Measurements from ENCODE around the gene CHI3L1.

The CHI3L1 gene

DNA sequence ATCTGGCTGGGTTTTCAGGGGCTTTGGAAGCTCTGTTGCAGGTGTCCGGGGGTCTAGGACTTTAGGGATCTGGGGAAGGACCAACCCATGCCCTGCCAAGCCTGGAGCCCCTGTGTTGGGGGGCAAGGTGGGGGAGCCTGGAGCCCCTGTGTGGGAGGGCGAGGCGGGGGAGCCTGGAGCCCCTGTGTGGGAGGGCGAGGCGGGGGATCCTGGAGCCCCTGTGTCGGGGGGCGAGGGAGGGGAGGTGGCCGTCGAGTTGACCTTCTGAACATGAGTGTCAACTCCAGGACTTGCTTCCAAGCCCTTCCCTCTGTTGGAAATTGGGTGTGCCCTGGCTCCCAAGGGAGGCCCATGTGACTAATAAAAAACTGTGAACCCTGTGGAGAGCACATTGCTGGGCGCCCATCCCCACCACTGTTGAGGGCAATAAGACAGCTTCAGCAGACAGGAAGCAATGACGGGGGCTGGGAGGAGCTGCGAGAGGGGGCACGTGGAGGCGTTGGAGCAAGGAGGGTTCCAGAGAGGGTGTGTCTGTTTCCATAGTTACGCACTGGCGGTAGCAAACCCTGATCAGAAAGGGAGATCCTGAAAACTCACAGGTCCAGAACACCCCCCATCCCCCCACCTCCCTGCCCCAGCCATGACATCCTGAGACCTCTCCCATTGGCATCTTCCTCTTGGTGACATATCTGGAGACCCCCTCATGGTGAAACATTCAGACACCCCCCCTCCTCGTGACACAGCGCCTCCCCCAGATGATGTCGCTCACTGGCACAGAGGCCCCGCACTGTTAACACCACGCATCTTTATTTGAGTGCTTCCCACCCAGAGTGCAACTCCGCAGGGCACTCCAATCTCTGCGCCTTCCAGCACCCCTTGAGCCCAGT, 19.2 kb downstream of the CHI3L1 start:
- no peak for DNase-seq

DNA sequence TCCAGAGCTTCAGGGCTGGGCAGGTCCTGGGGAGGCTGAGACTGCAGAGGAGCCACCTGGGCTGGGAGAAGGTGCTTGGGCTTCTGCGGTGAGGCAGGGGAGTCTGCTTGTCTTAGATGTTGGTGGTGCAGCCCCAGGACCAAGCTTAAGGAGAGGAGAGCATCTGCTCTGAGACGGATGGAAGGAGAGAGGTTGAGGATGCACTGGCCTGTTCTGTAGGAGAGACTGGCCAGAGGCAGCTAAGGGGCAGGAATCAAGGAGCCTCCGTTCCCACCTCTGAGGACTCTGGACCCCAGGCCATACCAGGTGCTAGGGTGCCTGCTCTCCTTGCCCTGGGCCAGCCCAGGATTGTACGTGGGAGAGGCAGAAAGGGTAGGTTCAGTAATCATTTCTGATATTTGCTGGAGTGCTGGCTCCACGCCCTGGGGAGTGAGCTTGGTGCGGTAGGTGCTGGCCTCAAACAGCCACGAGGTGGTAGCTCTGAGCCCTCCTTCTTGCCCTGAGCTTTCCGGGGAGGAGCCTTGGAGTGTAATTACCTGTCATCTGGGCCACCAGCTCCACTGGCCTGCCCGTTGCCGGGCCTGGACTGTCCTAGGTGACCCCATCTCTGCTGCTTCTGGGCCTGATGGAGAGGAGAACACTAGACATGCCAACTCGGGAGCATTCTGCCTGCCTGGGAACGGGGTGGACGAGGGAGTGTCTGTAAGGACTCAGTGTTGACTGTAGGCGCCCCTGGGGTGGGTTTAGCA, 20.1 kb downstream of the CHI3L1 start:
- no peak for DNase-seq

DNA sequence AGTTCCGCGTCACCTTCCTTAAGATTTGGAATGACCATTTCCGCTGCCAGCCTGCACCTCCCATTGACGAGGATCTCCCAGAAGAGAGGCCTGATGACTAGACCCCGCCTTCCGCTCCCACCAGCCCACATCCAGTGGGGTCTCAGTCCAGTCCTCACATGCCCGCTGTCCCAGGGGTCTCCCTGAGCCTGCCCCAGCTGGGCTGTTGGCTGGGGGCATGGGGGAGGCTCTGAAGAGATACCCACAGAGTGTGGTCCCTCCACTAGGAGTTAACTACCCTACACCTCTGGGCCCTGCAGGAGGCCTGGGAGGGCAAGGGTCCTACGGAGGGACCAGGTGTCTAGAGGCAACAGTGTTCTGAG, 20.7 kb downstream of the CHI3L1 start:
- DNase-seq, result no peak

DNA sequence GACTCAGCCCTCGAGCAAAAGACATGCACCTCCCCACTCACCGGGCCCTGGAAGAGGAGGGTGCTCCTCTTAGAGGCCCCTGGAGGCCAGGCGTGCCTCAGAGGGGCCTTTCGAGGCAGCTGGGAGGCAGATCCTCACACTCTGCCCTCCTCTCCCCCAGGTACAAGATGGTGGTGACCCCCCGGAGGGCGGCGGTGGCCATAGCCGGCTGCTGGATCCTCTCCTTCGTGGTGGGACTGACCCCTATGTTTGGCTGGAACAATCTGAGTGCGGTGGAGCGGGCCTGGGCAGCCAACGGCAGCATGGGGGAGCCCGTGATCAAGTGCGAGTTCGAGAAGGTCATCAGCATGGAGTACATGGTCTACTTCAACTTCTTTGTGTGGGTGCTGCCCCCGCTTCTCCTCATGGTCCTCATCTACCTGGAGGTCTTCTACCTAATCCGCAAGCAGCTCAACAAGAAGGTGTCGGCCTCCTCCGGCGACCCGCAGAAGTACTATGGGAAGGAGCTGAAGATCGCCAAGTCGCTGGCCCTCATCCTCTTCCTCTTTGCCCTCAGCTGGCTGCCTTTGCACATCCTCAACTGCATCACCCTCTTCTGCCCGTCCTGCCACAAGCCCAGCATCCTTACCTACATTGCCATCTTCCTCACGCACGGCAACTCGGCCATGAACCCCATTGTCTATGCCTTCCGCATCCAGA, 21.3 kb downstream of the CHI3L1 start:
- no peak for DNase-seq

GRCh38 chr1:203163891-203164635, 22.4 kb downstream of the CHI3L1 start:
- no peak for DNase-seq

- DNase-seq, result no peak
These were observed 24.1 kb downstream of the CHI3L1 start for GRCh38 chr1:203162403-203162802.

DNA sequence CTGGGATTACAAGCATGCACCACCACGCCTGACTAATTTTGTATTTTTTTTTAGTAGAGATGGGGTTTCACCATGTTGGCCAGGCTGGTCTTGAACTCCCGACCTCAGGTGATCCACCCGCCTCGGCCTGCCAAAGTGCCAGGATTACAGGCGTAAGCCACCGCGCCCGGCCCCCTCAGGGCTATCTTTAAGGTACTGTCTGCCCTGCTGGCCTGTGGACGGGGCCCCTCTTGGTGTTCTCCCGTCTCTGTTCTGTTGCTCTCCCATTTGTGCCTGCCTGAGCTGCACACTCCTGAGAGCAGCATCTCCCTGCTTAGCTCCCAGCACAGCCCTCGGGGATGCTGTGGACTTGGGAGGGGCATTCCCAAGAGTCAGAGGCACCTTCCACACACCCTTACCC, 24.8 kb downstream of the CHI3L1 start:
- DNase-seq, result no peak

DNA sequence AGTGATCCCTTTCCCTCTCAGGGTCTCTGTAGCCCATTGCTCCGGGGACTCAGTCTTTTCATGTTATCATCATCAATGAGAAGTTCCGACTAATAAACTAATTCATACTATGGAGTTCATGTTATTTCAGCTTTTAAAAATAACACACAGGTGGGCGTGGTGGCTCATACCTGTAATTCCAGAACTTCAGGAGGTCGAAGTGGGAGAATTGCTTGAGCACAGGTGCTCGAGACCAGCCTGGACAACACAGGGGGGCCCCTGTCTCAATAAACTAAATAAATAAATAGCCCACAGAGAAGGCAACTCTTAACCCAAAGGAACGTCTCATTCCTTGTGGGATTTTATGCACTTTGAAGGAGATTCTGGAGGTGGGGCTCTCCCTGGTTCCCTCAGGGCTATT, 25.3 kb downstream of the CHI3L1 start:
- DNase-seq, result no peak

- DNase-seq, result no peak
These were observed 26.7 kb downstream of the CHI3L1 start for GRCh38 chr1:203159844-203160243.

- DNase-seq, result no peak
These were observed 27.4 kb downstream of the CHI3L1 start for GRCh38 chr1:203158960-203159665.

DNA sequence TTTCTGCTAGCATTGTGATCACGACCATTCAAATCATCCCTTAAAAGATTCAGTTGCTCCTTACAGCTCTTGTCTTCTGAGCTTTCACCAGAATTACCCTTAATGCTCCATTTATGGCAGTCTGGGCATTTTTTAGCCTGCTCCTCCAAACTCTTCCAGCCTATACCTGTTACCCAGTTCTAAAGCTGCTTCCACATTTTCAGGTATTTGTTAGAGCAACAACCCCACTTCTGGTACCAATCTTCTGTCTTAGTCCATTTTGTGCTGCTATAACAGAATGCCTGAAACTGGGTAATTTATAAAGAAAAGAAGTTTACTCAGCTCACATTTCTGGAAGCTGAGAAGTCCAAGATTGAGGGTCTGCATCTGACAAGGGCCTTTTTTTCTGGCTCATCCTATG, 28.1 kb downstream of the CHI3L1 start:
- DNase-seq, result no peak

GRCh38 chr1:203156280-203156679, 30.2 kb downstream of the CHI3L1 start:
- no peak for DNase-seq

DNA sequence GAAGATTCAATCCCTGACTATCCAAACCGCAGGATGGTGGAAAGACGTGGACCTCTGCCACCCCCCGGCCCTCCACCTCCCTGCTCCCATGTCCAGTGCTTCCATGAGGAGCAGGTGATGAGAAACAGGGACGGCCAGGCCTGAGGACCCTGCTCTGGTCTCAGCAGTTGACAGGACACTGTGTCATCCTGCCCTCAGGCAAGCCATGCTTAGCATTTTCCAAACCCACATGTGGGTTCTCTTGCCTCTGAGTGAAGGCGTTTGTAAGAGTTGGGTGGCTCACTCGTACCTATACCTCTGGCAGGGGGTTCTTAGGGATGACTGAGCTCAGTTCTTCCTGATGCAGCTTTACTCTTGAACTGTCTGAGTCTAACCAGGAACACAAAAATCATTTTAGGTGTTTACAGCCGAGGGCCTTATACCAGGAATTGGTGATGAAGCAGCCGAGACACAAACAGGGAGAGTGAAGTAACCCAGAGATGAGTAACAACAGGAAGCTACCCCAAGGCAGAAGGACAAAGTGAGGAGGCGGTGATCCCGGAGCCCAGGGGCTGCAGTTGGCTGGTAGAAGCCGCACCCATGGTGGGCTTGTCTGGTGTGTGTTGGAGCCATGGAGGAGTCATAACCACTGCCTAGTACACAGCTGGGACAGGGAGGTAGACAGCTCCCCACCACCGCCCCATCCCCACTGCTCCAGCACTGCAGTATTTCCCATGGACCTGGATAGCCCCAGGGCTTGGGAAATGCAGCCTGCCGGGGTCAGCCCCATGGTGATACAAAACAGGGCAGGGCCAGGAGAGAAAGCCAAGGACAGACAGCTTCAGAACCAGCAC, 32.3 kb downstream of the CHI3L1 start:
- no peak for DNase-seq

DNA sequence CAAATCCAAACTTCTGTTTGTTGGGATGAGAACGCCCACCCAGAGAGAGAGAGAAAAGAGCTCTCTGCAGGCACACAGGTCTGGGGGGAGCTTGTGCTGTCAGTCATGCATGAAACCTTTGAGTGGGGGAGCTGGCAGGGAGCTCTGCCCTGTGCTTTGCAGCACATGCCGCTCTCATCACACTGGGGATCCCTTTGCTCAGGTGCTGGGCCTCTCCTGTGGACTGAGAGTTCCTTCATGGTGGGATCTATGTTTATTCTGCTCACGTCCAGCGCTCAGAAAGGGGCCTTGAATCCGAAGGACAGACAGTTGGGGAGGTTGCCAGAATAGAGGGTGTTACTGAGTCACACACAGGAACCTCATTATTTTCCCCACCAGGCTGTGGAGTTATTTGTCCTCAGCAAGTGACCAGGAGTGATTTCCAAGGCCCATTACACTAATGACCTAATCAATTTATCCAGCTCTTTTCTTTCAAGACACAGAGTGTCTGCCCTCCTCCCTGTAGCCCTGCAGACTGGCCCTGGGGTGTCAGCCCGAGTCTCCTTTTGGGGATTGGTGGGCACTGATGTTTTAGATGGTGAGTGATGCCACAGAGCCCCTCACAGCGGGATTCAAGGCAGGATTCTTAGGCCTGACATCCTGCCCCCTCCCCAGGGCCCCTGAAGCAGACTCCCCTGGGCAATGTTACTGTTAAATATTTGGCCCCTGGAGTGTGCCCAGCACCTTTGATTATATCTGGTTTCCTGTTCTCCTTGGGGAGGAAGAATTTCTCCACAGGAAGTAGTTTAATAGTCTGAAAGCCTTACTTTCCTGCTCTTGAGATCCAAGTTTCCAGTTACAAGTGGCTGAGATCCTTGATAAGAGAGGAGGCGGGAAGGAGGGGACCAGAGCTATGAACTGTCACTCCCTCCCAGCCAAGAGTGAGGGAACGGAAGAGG, 33.2 kb downstream of the CHI3L1 start:
- DNase-seq, result no peak

- DNase-seq, result no peak
These were observed 34.1 kb downstream of the CHI3L1 start for GRCh38 chr1:203152158-203153034.

GRCh38 chr1:203151362-203152157, 34.9 kb downstream of the CHI3L1 start:
- no peak for DNase-seq

- no peak for DNase-seq
These were observed 35.8 kb downstream of the CHI3L1 start for GRCh38 chr1:203150511-203151297.
